Stomach smooth muscle (tissue), 2 donors: ENCODE data around the gene OR52E5.

ENCODE experiments used
- H3K27ac ChIP-seq: one replicate; pipeline ENCODE4 v1.7.0; 2013; ENCODE audit warnings: mild to moderate bottlenecking, low read length, inconsistent platforms
- H3K27me3 ChIP-seq, 2 donors: one replicate each; pipeline ENCODE4 v1.7.0; 2013; ENCODE audit warnings: low read length in 2 of 2; ENCODE audit not compliant: insufficient read depth in 2 of 2, control insufficient read depth in 1 of 2
- H3K36me3 ChIP-seq, 2 donors: one replicate each; pipeline ENCODE4 v1.7.0; 2013; ENCODE audit warnings: low read length in 2 of 2; ENCODE audit not compliant: control insufficient read depth in 2 of 2, insufficient read depth in 2 of 2
- H3K4me1 ChIP-seq: one replicate; pipeline ENCODE4 v1.7.0; 2013; ENCODE audit warnings: low read length; ENCODE audit not compliant: control insufficient read depth, insufficient read depth
- H3K4me3 ChIP-seq, 2 donors: one replicate each; pipeline ENCODE4 v1.7.0; 2013; ENCODE audit warnings: low read length in 2 of 2
- H3K9ac ChIP-seq, 2 donors: one replicate each; pipeline ENCODE4 v1.7.0; 2013; ENCODE audit warnings: low read length in 2 of 2, mild to moderate bottlenecking in 1 of 2
- H3K9me3 ChIP-seq, 2 donors: one replicate each; pipeline ENCODE4 v1.7.0; 2013; ENCODE audit warnings: low read length in 2 of 2; ENCODE audit not compliant: control insufficient read depth in 2 of 2
- donor health status: healthy.
- donor health status: Pancreatic carcinoma.

Gene OR52E5

GRCh38 chr11:5932671-5933070, 39.7 kb downstream of the OR52E5 start:
- Histone ChIP-seq H3K27me3 (no peaks in the 10 kb centered on the region), H3K9ac (no peak overlapping the region)

GRCh38 chr11:5933116-5933515, 40.1 kb downstream of the OR52E5 start:
- Histone ChIP-seq H3K9me3 (peaks cover 0 to 16% of the 10 kb centered on the region in 2 donors), H3K36me3 (no peaks in the 10 kb centered on the region), H3K4me3 (no peak overlapping the region), H3K9ac (no peak overlapping the region), H3K27me3 (no peaks in the 10 kb centered on the region), H3K27ac (no peak overlapping the region), H3K4me1 (no peaks in the 10 kb centered on the region)

More at GRCh38 chr11:5932671-5933070, 39.7 kb downstream of the OR52E5 start:
- H3K36me3 ChIP-seq, result no peaks in the 10 kb centered on the region
- no peak overlapping the region for H3K4me3 ChIP-seq
- H3K4me1 ChIP-seq, result no peaks in the 10 kb centered on the region
- H3K9me3 ChIP-seq, result peaks cover 0 to 16% of the 10 kb centered on the region in 2 donors
- H3K27ac ChIP-seq, result no peak overlapping the region

DNA sequence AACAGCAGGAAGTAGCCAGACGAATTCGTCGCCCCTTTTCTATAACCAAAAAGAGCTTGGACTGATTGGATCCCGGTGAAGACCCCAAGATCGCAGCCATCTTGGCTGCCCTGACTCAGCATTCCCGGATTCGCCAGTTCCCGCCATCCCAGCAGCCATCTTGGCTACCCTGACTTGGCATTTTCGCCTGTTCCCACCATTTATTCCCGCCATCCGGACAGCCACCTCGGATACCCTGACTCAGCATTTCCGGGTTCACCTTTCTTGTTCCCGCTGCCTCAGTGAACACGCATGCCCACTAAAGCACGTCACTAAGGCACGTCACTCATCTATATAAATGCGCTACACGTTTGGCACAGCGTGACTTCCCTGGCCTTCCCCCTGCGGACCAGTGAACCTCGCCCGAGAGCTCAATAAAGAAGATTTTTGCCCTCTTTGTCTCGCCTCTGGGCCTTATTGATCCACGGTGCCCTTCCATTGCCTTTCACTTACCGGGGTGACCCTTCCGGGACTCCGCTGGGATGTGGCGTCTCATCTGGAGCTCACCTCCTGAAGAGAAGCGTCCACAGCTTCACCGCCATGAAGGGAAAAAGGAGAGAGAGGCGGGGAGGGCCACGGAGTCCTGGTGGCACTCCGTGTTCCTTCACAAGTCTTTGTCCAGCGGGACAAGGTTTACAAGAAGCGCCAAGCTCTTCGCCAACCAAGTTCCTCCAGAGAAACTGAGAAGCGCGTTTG, 45.0 kb downstream of the OR52E5 start:
- no peak overlapping the region for H3K27ac ChIP-seq
- H3K27me3 ChIP-seq, result peaks cover 0 to 2% of the 10 kb centered on the region in 2 donors
- H3K9me3 ChIP-seq, result peaks cover 0 to 3% of the 10 kb centered on the region in 2 donors
- H3K36me3 ChIP-seq, result no peaks in the 10 kb centered on the region
- H3K9ac ChIP-seq, result no peak overlapping the region
- no peak overlapping the region for H3K4me3 ChIP-seq
- H3K4me1 ChIP-seq, result no peaks in the 10 kb centered on the region

DNA sequence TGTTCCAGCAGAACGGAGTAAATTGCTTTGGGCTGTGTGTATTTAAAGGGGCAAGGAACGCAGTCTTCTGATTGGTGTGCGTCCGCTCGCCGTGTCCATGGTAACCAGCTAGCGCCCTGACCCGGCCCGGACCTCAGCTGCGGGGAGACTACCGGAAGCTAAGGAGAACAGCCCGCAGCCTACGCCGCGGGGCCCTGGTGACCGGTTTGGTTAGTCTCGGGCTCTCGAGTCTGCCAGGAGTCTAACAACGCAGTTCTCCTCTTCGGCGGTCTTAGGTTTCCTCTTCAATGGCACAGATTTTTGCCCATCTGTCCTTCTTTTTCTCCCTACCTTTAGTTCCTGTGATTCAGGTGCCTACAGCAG, 45.6 kb downstream of the OR52E5 start:
- Histone ChIP-seq H3K27ac (no peak overlapping the region), H3K4me3 (no peak overlapping the region), H3K36me3 (no peaks in the 10 kb centered on the region)

DNA sequence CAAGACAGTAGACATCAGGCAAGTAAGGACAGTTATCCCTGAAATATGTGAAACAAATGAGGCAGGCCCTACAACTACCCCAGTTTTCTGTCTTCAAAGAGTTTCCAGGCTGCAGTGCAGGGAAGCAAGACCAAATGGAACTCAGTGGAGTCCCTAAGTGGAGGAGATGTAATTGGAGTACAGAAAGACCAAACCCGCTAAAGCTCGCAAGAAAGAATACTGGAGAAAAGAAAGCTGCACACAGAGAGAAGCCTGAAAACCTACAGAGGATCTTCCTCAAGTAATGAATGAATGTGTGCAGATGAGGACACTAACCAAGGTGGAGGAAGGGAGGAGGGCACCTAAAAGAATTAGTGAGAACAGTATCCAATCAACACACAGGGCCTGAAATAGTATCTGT, 47.7 kb downstream of the OR52E5 start:
- H3K4me3 ChIP-seq, result no peak overlapping the region
- H3K9ac ChIP-seq, result no peak overlapping the region
- no peaks in the 10 kb centered on the region for H3K36me3 ChIP-seq
- peaks cover 0 to 2% of the 10 kb centered on the region in 2 donors for H3K27me3 ChIP-seq
- no peaks in the 10 kb centered on the region for H3K4me1 ChIP-seq
- no peak overlapping the region for H3K27ac ChIP-seq
- peaks cover 0 to 3% of the 10 kb centered on the region in 2 donors for H3K9me3 ChIP-seq

More for the DNA sequence above, 45.6 kb downstream of the OR52E5 start:
- peaks cover 0 to 3% of the 10 kb centered on the region in 2 donors for H3K9me3 ChIP-seq
- no peaks in the 10 kb centered on the region for H3K4me1 ChIP-seq
- peaks cover 0 to 2% of the 10 kb centered on the region in 2 donors for H3K27me3 ChIP-seq
- H3K9ac ChIP-seq, result no peak overlapping the region

DNA sequence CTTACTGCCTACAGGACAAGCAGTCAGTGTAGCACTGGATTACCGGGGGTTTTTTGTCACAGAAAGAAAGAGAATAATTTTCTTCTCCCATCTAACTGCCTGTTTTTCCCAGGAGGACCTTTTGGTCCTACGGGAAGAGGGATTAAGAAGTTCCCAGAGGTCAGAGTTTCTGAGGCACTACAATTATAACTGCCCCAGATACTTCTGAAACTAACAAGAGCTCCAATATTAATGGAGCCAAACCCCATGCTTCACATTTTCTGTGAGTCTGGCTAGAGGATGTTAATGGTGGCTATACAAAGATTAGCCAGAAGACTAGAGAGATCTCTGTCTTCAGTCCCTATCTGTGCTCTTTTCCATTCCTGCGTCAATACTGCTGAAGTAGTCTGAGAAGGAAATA, 48.9 kb downstream of the OR52E5 start, which contains the start of gene OR56A3:
OR56A3 (plus strand) TSS at position 301 of the 400 bp plus-strand sequence. CDS start 5,096 bp downstream, outside the sequence.
- Histone ChIP-seq H3K4me3 (no peak within 1 kb of the TSS), H3K36me3 (no peaks in the 10 kb centered on the region), H3K9me3 (peaks cover 0 to 3% of the 10 kb centered on the region in 2 donors), H3K27me3 (peaks cover 0 to 2% of the 10 kb centered on the region in 2 donors), H3K4me1 (no peaks in the 10 kb centered on the region), H3K9ac (no peak within 1 kb of the TSS), H3K27ac (no peak within 1 kb of the TSS)
